SHP77 (cell line): Measurements from ENCODE around the gene COL8A2.
A peak's percentile ranks its signal among the peaks of the same experiment; 100 is the strongest.
"Not testable (repeated sequence)": the region's sequence is repeated elsewhere in the genome, so short reads cannot be mapped to it uniquely, and the experiment has no call there.

ENCODE experiments used
- DNase-seq, 2 experiments: peaks; one replicate each; lab custom pipeline; 2025; lab: John Stamatoyannopoulos, UW

COL8A2 gene

DNA sequence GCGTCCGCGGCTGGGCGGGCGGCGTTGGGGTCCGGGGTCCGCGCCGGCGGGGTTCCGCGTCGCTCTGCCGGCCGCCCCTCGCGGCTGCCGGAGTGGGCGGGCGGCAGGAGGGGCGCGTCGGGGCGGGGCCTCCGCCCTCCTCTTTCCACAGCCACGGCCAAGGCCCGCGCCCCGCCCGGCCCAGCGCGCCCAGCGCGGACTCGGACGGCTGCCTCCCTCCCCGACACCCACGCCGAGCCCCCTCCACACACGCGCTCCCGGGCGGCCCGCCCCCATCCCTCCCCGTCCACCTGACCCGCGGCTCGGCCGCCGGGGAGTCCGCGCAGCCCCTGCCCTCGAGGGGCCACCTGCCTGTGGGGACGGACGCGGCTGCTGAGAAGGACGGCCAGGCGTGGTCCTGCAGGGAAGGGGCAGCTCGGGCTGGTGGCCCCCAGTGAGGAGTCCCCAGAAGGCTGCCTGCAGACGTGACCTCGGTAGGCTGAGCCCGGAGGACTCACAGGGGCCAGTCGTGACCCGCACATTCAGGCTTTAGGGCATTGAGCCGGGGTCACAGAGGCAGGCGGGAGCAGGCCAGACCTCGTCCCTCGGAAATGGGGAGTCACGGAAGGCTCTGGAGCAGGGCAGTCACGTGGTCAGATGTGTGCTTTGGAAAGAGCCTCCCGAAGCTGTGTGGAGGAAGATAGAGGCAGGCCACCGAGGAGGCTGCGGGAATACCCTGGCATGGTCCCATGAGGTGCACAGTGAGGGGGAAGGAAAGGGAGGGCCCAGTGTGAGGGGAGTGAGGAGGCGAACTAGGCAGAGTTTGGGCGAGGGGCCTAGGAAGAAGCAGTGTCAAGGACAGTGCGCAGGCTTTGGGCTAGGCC lies at the start of gene COL8A2:
Gene COL8A2 (minus strand): TSS at position 94 of the 863 bp plus-strand sequence. CDS start 24,980 bp downstream, outside the sequence.
- DNase-seq = no peak

DNA sequence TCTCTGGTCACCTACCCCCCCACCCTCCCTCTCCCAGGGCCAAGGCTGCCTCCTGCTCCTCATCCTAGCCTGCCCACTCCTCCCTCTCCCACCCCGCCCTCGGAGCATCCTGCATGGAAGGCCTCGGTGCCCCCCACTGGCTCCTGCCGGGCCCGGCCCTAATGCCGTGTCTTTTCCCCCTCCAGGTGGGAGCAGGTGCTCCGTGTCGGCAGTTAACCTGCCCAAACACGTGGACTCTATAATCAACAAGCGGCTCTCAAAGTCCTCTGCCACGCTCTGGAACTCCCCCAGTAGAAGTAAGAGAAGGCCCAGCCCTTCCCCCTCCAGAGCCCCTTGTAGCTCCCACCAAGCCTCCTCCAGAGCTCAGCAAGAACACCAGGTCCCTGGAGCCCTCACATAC lies 49.7 kb upstream of the COL8A2 start:
- no peak for DNase-seq

DNA sequence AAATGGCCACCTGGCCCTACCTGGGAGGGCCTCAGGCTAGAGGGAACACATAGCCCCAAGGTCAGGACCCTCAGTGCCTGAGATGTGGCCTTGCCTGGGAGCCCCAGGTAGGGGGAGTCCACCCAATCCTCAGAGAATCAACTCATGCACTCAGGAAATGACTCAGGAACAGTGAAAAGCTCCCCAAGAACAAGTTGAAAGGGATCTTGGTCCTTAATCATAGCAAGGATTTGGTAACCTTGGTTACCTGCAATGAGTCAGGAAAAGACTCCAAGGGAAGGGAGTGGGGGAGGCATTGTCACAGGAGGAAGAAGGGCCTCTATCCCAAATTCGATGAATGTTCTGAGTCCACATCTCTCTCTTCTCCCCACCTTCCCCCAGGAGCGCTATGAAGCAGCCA lies 48.0 kb upstream of the COL8A2 start:
- no peak for DNase-seq

DNA sequence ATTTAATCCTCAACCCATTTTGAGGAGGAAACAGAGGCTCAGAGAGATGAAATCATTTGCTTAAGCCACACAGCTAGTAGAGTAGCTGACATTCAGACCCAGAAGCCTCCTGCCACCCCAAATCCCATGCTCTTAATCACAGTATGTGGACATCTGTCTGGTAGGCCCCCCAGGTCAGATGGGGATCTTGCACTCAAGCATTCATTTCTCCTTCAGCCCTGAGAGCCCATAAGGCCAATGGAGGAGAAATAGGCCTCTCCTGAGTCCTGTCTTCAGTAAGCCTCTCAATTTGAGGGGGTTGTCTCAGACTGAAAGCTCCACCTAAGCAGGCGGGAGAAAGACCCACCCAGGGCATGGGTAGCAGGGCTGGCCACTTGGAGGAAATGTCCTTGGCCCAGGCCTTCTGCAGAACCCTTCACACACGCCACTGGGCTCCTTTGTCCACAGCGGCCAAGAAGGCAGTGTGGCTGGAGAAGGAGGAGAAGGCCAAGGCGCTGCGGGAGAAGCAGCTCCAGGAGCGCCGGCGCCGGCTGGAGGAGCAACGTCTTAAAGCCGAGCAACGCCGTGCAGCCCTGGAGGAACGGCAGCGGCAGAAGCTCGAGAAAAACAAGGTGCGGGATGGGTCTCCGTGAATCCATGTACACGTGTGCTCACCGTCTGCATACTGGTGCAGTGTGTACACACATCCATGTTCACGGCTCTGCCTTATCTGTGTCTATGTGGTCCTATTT lies 47.2 kb upstream of the COL8A2 start:
- DNase-seq = no peak

DNA sequence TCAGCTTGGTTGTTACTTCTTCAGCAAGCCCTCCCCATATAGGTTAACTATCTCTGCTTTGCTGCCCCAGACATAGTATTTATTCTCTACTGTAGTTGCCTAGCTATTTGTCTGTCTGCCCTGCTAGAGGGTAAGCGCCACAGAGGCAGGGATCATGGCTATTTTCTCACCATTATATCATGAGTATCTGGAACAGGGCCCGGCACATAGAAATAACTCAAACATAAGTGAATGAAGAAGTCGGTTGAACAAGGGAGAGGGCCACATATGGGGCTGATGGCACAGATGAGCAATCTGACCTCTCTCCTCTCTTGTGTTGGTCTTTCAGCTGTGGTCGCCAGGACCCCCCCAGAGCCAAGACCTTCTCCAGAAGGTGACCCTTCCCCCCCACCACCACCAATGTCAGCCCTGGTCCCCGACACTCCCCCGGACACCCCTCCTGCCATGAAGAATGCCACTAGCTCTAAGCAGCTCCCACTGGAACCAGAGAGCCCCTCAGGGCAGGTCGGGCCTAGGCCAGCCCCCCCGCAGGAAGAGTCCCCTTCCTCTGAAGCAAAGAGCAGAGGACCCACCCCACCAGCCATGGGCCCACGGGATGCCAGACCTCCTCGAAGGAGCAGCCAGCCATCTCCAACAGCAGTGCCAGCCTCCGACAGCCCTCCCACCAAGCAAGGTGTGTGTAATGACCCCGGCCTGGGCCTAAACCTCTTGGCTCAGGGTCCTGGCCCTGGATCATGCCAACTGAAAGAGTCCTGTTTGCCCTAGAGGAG lies 45.8 kb upstream of the COL8A2 start:
- no peak for DNase-seq

DNA sequence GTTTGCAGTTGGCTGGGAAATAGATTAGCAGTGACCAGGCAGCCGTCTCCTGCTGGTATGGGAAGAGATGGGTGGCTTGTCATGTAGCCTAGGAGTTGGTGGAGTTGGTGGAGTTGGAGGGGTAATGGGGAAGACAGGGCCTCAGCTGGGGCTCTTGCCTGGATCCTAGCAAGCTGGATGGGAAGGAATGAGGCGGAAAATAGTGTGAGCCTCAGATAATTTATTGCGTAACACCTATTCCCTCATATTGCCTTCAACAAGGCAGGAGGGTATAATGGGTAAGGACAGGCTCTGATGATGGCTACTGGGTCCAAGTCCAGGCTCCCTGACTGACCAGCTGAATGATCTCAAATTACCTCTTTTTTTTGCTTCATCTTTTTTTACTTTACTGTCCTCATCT lies 43.5 kb upstream of the COL8A2 start:
- DNase-seq = no peak

DNA sequence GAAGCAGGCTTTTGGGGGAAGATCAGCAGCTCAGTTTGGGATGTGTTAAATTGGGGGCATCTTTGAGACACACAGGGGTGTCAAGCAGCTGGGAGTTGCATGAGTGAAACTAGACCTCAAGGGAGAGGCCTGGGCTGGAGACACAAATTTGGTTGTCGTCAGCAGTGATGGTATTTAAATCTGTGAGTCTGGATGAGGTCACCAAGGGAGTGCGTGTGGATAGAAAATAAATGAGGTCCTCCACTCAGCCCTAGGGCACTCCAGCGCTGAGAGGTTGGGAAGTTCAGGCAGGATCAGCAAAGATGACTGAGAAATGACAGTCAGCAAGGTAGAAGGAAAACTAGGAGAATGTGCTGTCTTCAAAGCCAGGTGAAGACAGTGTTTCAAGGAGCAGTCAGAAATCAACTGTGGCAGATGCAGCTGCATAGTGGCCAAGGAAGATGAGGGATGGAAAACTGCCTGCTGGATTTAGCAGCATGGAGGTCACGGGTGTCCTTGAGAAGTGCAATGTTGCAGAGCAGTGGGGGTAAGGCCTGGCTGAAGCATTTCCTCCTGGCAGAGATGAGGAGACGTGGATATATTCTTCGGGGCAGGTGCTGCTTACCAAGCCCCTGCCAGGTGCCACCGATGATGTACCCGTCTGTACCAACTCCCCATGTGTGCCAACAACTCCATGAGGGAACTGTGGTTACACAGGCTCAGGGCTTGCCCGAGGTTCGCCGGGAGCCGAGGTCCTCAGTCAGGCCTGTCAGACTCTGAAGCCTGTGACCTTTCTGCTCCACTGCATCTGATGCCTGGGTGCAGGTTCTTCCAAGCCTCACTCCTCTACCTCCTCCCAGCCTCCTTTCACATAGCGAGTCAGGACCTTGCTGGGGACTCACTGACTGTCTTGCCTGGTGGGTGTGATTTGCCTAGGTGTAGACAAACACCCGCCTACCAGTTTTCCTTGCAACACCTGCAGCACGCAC lies 42.2 kb upstream of the COL8A2 start:
- DNase-seq = no peak

DNA sequence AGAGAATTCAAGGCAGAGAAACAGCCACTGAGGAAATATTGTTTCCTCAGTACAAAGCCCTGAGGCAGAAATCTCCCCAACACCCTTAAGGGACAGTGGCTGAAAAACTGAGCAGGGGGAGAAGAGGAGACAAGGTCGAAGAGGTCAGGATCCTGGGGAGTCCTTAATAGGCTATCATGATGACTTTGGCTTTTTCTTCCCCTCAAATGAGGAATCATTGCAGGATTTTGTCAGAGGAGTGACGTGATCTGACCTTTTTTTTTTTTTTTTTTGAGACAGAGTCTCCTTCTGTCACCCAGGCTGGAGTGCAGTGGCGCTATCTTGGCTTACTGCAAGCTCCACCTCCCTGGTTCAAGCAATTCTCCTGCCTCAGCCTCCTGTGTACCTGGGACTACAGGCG lies 41.1 kb upstream of the COL8A2 start:
- DNase-seq = no peak

DNA sequence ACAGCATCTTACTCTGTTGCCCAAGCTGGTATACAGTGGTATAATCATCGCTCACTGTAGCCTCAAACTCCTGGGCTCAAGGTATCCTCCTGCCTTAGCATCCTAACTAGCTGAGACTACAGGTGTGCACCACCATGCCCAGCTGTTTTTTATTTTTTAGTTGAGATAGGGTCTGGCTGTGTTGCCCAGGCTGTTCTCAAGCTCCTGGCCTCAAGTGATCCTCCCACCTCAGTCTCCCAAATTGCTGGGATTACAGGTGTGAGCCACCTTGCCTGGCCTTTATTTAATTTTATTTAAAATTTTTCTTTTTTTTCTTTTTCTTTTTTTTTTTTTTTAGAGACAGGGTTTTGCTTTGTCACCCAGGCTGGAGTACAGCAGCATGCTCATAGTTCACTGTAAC lies 40.1 kb upstream of the COL8A2 start:
- no peak for DNase-seq

DNA sequence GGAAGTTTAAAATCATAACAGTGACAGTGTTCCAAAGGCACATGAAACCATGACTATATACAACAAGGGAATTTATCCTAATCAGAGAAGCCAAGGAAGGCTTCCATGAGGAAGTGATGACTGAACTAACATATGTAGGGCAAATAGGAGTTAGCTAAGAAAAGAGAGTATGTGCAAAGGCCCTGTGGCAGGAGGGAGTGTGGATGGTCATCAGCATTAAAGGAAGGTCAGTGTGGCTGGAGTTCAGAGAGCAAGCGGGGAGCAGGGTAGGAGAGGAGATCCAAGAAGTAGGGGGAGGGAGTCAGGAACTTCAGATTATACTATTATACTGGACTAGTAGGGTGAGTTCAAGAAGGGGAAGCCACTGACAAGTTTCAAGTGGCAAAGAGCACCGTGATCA lies 39.3 kb upstream of the COL8A2 start:
- DNase-seq = no peak

DNA sequence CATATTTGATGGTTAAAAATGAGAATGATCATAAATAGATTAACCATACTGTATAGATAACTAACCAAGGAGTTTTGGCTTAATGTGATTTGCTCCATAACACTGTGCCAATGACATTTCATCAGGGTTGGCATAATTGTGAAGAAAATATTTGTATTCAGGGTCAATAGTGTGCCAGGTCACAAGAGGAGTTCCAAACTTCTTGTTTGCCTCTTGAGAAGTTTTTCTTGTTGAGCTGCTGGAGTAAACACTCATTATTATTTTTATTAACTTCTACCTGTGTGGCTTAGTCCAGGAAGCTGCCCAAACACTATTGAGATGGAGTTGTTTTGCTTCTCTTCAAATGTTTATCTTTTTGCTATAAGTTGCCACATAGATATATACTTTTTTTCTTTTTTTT lies 38.4 kb upstream of the COL8A2 start:
- no peak for DNase-seq

DNA sequence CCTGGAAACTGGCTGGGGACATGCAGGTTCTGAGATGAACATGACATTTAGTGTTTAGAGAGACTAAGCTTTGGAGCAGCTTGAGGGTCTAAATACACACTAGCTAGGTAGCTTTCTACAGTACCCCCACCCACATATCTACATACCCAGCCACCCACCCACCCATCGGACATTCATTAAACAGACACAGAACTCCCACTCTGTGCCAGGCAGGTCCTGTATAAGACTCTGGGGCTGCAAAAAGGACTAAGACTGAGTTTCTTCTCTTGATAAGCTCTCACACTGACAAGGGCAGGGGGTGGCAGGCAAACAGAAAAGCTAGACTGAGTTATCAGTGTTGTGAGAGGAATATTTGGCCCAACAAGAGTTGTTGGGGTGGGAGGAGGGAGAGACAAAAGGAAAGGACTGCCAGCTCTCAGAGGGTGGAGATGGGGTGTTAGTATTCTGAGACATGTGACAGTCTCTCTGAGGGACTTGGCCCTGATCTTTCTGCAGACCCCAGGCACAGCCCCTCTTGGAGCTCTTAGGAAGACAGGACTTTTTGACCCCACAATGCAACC lies 37.7 kb upstream of the COL8A2 start:
- no peak for DNase-seq

DNA sequence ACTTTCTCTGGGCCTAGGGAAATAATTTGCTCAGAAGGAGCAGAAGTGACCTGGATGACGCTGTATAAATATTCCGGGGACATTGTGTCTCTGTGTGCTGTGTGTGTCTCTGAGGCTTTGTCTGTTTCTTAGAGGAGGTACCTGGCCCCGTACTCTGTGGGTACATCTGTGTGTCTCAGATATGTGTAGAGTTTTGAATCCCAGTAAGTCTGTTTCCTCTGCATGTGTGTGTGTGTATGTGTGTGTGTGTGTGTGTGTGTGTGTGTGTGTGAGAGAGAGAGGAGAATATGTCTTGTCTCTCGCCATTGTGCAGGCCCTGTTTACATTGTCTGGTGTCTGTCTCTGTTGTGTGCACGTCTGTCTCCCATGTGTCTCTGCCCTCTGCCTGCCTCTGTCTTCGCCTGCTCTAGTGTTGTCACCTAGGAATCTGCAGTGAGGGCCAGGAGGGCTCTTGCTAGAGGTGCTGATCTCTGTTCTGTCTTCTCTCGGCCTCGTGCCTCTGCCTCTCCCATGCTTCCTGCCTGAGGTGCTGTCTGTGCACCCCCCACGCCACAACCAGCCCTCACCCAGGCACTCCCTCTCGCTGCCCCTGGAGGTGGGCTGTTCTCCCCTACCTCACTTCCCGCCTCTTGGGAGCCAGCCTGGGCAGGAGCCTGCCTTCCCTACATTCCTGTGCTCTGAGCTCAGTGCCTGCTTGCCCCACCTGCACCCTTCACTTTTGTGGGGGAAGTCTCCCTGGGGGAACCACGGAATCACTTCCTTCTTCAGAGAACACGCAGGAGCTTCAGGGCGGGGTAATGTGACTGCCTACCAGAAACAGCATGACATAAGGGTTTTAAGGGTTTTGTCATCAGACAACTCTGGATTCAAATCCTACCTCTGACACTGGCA lies 36.9 kb upstream of the COL8A2 start:
- DNase-seq = no peak

DNA sequence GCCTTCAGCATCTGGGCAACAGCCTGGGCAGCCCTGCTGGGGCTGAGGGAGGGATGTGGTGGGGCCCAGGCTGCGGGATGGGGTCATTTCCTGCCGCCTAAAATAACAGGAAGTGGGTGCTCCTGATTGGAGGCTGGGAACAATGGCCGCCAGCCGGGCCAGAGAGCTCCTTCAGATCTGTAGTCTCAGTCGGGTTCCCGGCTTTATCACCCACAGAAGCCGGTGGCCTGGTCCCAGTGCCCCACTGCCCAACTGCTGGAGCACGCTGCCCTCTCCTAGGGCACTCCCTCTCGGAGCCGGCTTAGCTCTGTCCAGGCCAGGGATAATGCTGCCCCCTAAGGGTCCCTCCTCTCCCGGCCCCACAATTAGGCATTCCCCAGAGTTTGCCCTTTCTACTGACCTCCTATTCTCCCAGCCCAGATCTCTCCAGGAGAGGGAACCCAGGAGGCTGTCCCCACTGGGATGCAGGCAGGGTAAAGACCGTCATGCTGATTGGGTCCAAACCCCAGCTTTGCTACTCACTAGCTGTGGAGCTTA lies 36.0 kb upstream of the COL8A2 start:
- DNase-seq = peak; percentile 34 to 70

DNA sequence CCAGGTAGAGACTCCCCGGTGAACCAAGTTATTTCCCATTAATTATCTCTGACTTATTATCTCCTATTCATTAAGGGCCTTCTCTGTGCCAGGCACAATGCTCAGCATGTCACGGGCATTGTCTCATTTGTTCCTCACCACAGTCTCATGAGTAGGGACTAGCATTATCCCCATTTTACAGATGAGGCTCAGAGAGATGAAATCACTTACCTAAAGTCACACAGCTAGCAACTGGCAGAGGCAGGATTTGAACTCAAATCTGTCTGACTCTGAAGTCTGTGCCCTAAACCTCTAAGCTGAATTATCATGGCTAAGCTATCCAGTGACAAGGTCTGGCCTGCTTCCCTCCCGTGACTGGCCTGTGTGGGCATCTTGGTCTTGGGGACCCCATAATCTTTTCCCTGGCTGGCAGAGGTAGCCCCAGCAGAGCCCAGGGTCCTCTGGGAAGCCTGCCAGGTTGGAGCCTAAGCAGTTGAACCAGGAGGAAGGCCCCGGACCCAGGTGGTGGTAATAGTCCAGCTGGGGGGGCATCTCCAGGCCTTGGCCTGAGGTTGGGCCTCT lies 35.4 kb upstream of the COL8A2 start:
- no peak for DNase-seq

DNA sequence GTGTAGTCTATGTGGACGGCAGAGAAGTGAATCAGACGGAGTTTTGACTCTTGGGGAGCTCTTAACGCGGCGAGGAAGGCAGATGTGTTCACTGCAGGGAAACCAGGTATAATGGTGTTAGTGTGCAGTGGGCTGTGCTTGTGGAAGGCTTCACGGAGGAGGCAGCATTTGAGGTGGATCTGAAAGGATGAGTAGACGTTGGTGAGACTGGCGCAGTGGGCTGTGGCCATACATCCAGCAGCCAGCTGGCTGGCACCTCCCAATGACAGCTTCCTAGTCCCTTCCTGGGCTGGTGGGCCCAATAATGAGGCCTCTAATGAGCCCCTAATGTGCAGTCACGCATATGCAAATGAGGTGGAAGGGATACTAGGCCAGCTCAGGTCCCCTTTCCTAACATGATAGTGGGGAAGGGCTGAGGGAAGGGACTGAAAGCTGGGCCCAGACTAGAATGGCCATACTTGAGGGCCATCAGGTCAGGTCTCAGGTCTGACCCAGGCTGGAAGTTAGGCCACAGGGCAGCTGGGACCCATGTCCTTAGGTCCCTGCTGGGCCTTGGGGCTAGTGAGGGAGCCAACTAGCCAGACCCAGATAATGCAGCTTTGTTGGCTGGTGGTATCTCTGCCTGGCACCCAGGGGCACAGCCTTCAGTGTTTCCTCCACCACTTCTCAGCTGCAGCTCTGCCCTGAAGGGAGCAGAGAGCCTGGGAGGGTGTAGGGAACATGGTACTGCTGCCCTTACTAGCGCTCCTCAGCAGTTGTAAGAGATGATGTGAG lies 34.8 kb upstream of the COL8A2 start:
- no peak for DNase-seq

DNA sequence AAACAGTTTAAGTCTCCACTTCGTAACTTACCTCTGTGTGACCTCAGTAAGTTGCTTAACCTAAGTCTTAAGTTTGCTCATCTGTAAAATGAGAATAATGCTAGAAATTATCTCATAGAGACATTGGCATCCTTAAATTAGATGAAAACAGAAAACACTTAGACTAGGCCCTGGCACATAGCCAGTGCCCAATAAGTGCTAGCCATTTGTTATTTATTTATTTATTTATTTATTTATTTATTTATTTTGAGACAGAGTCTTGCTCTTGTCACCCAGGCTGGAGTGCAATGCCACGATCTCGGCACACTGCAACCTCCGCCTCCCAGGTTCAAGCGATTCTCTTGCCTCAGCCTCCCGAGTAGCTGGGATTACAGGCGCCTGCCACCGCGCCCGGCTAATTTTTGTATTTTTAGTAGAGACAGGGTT lies 33.8 kb upstream of the COL8A2 start:
- not testable (repeated sequence) for DNase-seq

DNA sequence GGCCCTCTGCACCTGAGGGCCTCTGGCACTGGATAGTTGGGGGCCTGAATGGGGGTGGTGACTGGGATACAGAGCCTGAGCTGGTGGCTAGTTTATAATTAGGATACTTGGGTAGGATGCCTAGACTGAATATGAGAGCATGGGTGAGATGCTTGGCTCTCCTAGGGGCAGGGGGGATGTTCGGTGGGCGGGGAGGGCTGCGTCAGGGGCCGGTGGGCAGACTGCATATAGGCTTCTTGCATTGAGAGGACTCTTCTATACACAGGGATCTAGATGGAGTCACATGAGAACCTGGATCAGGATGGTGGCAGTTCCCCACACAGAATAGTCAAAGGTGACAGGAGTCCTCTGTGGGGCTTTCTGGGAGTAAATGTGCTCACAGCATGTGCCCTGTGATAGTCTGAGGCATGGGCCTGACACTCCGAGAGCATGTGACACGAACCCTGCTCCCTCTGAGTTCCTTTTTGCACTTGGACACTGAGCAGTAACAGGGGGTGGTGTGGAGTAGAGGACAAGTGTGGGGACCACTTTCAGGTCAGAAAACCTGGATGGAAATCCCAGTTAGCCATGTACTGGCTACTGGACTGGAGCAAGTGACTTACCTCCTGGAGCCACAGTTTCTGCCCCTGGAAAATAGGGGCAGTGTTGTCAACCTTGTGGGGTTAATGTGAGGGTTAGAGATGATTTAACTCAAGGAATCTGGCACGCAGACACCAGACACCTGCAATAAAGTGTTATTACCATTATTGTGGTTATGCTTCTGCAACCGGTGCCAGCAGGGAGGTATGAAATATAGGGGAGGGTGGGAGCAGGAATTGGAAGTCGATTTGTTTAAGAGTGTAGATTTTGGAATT lies 33.2 kb upstream of the COL8A2 start:
- no peak for DNase-seq
